ENCODE measurements around the gene EIF3A. TPM values are rescaled to one million over a fixed set of nuclear protein-coding genes. Genes with fewer than 3 reads are reported as not detected.
"Not testable (repeated sequence)": the region's sequence is repeated elsewhere in the genome, so short reads cannot be mapped to it uniquely, and the experiment has no call there.

Gene EIF3A
- total RNA-seq, 1 donor from 2014 or later: 116 TPM

DNA sequence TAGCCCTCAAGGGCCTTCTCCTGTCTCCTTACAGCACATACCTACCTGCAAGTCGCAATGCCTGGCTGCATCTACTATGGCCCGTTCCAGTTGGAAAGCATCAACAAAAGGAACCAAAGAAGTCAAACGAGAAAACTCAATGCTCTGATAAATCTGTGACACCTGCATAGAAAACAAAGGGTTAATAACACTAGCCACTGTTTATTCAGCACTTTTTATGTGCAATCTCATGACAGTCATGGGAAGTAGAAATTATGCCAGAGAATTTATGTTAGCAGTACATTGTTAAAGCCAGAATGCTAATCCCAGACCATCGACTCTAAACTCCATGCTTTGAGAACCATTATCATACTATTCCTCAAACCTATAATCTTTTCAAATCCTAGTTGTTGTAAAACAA, 21.1 kb downstream of the EIF3A start:
- DNase-seq (ENCODE audit: extremely low read depth, low read depth, low spot score): no peak

DNA sequence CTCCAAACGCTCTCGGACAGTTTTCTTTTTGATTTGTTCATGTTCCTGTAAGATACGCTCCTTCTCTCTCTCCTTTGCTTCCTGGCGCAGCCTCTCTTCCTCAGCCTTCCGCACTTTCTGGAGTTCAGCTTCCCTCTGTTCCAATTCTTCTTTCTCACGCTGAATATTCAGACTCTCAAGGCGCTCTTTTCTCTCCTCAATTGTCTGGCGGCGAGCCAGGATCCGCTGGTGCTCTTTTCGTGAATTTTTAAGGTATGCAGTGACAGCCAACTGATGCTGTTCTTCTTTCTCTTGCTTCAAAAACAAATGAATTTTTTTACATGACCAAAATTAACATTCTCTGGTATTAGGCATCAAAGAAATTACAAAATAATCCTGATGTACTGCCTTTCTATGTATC, 22.6 kb downstream of the EIF3A start:
- DNase-seq (ENCODE audit: extremely low read depth, low read depth, low spot score): no peak

DNA sequence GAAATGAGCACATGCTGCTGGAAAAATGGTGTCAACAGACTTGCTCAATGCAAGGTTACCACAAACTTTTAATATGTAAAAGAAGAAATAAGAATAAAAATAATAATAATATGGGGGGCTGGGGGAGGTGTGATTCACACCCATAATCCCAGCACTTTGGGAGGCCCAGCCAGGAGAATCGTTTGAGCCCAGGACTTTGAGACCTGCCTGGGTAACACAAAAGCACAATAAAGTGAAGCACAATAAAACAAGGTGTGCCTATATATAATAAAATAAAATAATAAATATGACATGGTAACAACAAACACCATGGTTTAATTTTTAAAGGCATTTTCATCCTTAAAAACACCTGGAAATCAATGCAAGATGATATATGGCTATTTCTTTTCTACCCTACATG, 25.1 kb downstream of the EIF3A start:
- no peak for DNase-seq (ENCODE audit: extremely low read depth, low read depth, low spot score)

DNA sequence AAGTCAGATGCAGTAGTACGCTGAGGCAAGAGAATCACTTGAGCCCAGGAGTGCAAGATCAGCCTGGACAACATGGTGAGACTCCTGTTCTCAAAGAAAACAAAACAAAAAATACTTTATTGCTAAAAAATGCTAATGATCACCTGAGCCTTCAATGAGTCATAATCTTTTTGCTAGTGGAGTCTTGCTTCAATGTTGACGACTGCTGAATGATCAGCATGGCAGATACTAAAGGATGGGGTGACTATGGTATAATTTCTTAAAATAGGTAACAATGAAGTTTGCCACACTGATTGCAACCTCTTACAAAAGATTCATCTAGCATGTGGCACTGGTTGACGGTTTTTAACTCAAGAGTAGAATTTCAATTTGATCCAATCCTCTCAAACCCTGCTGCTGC, 28.8 kb downstream of the EIF3A start:
- no peak for DNase-seq (ENCODE audit: extremely low read depth, low read depth, low spot score)

DNA sequence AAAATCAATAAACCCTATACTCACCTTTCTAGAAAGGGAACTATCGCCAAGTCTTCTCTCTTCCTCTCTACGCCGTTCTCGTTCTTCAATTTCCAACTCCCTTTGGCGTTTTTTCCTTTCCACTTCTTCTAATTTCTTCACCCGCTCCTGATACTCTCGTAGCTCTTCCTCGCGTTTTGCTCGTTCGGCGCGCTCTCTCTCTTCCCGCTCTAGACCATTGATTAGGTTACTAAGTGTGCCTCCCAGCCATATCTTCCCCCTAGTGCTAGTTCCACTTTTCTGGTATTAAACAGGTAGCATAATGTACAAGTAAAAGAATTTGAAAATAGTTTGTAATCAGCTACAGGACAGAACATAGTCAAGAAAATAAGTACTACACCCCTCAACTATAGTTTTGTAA, 30.8 kb downstream of the EIF3A start:
- no peak for DNase-seq (ENCODE audit: extremely low read depth, low read depth, low spot score)

DNA sequence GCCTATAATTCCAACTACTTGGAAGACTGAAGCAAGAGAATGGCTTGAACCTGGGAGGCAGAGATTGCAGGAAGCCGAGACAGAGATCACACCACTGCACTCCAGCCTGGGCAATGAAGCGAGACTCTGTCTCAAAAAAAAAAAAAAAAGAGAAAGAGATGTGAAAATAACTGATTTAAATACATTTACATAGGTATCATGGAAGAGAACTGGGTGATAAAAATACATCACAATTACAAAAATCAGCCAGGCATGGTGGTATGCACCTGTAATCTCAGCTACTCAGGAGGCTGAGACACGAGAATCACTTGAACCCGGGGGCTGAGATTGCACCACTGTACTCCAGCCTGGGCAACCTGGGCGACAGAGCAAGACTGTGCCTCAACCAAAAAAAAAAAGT, 31.3 kb downstream of the EIF3A start:
- DNase-seq (ENCODE audit: extremely low read depth, low read depth, low spot score): no peak

DNA sequence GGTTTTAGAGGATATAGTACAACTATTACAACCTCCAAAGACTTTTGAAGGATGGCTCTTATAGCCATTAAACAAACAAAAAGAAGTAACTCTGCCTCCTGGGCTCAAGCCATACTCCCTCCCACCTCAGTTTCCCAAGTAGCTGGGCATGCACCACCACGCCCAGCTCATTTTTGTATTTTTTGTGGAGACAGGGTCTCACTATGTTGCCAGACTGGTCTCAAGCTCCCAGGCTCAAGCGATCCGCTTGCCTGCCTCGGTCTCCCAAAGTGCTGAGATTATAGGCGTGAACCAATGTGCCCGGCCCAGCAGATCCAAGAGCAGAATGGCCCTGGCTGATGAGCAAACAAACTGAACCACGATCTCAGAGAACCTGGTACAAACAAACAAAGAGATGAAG, 35.1 kb downstream of the EIF3A start:
- DNase-seq (ENCODE audit: extremely low read depth, low read depth, low spot score): no peak

DNA sequence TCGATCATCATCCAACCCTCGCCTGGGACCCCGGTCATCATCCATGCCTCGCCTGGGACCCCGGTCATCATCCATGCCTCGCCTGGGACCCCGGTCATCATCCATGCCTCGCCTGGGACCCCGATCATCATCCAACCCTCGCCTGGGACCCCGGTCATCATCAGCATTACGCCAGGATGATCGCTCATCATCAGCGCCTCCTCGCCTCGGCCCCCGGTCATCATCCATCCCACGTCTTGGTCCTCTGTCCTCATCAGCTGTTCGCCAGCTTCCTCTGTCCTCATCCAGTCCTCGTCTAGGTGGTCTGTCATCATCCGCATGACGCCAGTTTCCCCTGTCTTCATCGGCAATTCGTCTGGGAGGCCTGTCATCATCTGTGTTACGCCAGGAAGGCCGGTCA, 38.4 kb downstream of the EIF3A start:
- no peak for DNase-seq (ENCODE audit: extremely low read depth, low read depth, low spot score)

DNA sequence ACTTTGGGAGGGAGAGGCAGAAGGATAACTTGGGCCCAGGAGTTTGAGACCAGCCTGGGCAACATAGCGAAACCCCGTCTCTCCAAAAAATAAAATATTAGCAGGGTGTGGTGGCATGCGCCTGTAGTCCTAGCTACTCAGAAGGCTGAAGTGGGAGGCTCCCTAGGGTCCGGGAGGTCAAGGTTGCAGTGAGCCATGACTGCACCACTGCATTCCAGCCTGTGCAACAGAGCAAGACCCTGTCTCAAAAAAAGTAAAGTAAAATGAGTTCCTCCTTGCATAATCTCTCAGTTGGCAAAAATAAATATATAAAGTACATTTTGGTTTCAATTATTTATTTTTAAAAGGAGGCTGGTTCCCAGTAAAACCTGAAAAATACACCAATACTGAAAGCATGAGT, 39.3 kb downstream of the EIF3A start:
- DNase-seq (ENCODE audit: extremely low read depth, low read depth, low spot score): no peak

DNA sequence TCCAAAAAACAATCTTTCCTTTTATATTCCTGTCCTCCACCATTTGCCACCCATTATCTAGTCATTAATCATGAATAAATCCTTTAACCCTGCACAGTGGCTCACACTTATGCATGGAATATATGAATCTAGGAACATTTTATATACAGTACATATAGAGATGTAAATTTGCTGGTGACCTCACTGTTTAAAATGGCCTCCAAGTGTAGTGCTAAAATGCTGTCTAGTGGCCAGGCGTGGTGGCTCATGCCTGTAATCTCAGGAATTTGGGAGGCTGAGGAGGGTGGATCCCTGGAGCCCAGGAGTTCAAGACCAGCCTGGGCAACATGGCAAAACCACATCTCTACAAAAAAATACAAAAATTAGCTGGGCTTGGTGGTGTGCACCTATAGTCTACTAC, 41.5 kb downstream of the EIF3A start:
- DNase-seq (ENCODE audit: extremely low read depth, low read depth, low spot score): no peak

DNA sequence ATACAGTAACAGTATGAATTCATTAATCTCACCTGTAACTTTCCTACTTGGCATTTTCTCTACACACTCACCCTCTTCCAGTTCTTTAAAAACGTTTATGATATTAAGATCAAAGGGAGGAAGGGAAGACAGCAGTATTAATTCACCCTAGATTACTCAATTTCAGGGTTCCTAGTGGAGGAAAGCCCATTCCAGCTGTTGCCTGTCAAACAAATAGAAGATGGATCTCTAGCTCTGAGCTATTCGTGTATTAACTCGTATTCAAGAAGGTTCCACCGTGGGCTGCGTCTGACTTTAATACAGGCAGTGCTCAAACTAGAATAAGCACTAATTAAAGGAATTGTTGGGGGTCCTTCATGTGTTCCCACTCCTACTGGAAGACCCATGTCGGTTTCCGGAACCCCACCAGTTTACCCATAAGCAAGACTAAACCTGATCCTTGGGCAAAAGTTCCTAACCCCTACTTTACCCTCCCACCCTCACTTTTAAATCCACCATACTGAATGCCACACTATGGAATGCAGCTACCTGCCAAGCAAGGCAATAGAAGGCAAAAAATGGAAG, 49.0 kb downstream of the EIF3A start:
- no peak for DNase-seq (ENCODE audit: extremely low read depth, low read depth, low spot score)

DNA sequence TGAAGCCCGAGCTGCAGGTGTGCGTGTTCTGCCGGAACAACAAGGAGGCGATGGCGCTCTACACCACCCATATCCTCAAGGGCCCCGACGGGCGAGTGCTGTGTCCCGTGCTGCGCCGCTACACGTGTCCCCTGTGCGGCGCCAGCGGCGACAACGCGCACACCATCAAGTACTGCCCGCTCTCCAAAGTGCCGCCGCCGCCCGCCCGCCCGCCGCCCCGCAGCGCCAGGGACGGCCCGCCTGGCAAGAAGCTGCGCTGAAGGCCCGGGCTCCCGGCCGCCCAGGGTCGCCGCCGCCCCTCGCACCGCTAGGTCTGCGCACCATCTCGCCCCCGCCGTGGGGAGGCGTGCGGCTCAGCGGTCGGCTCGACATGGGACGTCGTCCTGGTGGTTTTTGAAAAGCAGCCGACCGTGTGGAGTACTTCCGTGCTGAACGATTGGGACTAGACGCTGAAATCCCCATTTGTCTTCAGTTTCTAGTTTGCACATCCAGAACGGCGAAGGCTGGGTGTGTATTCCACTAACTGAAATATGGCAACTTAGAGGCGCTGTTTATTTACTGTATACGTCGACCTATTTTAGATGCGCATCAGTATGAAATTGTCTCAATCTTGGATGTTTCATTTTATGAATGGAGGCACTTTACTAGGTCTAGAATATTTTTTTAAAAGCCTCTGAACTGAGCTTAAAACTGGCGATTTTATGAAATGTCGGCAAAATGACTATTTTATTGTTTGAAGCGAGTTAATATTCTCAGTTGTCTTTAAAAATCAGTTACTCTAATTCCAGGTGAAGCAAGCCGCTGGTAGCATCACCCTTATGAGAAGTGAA, 50.0 kb downstream of the EIF3A start:
- DNase-seq (ENCODE audit: extremely low read depth, low read depth, low spot score): no peak

DNA sequence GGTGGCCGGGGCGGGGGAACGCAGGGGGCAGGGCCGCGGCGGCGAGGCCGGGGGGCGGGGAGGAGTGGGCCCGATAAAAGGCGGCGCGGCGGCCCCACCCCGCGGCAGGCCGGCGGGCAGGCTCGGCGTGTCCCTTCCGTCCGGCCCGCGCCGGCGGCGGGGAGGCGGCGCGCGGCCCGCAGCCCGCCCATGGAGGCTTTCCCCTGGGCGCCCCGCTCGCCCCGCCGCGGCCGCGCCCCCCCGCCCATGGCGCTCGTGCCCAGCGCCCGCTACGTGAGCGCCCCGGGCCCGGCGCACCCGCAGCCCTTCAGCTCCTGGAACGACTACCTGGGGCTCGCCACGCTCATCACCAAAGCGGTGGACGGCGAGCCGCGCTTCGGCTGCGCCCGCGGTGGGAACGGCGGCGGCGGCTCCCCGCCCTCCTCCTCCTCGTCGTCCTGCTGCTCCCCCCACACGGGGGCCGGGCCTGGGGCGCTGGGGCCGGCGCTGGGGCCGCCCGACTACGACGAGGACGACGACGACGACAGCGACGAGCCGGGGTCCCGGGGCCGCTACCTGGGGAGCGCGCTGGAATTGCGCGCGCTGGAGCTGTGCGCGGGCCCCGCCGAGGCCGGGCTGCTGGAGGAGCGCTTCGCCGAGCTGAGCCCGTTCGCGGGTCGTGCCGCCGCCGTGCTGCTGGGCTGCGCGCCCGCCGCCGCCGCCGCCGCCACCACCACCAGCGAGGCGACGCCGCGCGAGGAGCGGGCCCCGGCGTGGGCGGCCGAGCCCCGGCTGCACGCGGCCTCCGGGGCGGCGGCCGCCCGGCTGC, 50.8 kb downstream of the EIF3A start, which contains the start of gene NANOS1:
Gene NANOS1 (plus strand): TSS at position 102 of the 808 bp plus-strand sequence. CDS start 88 bp downstream, at position 190.
- DNase-seq (ENCODE audit: extremely low read depth, low read depth, low spot score): no peak

DNA sequence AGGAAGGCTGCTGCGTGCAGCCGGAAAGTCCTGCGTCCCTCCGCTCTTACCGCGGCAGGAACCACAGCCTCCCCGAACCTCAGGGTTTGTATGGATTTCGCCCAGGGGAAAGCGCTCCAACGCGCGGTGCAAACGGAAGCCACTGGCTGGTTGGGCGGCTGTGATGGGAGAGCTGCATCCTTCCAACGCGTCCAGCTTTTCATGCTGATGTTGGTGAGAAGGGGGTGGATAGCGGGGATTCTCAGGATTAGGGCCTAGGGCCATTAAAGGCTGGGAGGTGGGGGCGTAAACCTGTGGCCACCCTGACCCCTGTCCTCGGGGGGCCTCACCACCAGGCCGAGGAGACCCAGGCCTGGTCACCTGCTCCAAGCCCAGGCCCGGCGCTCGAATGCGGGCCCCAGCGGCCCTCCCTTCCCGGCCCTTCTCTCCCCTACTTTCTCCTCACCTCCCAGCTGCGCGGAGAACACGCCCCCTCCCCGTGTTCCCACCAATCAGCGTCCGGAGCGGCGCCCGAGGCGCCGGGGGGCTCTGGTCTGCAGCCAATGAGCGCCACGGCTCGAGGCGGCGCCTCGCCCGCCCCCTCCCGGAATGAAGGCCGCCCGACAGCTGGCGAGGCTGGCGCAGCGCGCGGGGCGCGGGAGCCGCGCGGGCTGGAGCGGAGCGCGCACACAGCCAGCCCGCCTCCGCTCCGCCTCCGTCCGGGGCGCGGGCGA, 51.6 kb downstream of the EIF3A start:
- DNase-seq (ENCODE audit: extremely low read depth, low read depth, low spot score): no peak

DNA sequence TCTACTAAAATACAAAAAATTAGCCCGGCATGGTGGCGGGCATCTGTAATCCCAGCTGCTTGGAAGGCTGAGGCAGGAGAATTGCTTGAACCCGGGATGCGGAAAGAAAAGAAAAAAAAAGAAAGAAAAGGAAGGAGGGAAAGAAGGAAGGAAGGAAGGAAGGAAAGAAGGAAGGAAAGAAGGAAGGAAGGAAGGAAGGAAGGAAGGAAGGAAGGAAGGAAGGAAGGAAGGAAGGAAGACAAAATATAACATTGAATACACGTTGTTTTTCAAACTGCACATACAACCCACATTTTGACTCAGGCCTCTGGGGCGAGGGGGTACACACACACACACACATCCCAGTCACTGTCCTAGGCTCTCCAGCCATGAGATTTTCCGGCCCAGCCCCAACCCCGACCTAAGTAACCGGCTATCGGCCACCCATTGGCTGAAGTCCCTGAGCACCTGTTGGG, 52.1 kb downstream of the EIF3A start:
- not testable (repeated sequence) for DNase-seq (ENCODE audit: extremely low read depth, low read depth, low spot score)

DNA sequence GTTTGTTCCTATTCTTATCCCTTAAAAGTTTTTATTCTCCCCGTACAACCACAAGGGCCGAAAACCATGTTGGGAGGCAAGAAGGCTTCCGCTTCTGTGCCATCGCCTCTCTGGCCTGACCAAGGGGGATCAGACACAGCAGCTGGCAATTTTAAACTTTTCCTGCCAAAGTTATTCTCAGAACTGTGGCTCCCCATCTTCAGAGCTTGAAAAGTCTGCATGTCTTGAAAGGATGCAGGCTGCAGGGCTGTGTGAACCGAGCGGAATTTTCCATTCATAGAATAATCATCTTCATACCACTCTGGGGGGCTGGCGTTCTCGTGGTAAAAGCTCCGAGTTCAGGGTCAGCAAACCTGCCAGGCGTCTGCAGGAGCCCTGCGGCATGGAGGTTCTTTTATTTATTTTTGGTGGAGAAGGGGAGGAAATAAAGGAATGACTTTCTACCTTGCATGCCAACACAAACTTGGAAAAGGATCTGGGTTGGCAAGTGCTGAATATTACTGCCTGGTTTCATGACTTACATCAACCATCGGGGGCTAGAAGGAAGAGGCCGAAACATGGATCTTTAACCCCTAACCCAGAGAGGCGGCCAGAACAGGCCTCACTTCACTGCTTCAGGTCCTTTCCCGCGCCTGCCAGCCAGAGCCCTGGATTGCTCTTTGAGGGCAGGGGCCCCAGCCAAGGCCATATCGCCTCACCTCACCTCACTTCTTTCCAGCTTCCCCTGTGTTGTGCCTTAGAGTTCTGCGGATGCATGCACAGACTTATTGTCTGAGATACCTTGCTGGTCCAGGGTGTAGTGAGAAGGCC, 54.1 kb downstream of the EIF3A start:
- no peak for DNase-seq (ENCODE audit: extremely low read depth, low read depth, low spot score)

DNA sequence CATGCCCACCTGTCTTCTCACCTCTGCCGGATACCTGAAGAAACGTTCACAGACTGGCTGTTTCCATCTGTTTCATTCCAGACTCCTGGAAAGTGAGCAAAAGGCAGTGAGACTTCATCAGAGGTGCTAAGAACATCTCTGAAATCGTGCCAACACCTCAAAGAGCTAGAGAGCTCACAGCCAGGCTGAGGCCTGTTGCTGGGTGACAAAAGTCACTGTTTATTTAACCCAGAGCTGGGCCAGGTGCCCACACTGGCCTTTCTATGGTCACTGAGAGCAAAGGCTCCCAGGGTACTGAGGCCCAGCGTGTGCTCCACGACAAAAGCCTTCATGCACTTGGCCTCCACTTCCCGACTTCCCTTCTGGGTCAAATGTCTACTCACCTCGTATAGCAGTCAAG, 54.8 kb downstream of the EIF3A start:
- no peak for DNase-seq (ENCODE audit: extremely low read depth, low read depth, low spot score)

DNA sequence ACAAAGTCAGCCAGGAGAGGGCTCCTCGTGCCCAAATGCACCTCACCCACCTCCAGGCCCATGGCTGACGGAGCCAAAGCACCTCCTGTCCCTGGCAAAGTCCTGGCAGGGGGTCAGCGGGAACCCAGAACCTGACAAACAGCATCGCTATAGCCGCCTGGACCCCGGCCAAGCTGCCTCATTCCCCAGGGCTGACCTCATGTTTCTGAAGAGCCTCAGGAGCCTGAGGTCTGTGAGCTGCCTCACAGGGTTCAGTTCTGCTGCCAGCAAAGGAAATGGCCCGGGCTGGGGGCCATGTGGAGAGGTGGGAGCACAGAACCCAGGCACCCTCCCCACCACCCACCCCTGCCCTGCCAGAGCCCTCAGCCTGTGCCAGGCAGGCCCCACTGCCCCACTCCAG, 55.3 kb downstream of the EIF3A start:
- no peak for DNase-seq (ENCODE audit: extremely low read depth, low read depth, low spot score)

DNA sequence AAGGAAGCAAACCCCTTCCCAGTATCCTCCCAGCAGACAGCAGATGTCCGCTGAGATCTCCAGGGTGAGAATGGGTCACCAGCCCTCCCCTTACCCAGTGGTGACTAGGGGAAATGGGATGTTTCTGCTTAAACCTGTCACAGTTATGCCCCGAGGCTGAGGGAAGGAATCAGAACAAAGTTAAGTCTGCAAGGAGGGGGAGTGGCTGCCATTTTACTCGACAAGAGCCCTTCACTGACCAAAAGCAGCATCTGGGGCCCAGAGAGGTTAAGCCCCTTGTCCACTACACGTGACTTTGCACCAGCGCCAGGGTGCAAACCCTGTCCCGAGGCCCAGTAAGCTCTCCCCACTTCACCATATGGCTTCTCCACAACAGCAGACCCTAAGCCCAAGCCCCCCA, 55.7 kb downstream of the EIF3A start:
- no peak for DNase-seq (ENCODE audit: extremely low read depth, low read depth, low spot score)

DNA sequence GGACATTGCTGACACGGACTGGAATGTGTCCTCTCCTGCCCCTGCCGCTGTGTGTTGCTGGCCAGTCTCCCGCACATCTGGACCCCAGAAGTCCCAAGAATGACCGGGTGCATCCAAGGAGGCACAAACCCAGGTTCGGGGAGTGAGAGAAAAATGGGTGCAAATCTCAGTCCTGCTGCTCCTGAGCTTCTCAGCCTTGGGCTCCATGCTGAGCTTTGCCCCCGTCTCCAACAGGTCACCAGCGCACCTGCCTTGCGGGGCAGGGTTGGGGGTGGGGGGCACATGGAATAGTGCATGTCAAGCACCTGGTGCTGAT, 57.1 kb downstream of the EIF3A start:
- no peak for DNase-seq (ENCODE audit: extremely low read depth, low read depth, low spot score)

All from glomerular endothelial cell (primary cell).